Measurements from ENCODE around the gene SPAG7.

GRCh38 chr17:4934173-4934979, 33.2 kb downstream of the SPAG7 start:
- TF ChIP-seq POLR2AphosphoS5 (IDR thresholded peaks at IDR 0.05; ENCODE audit: low read depth, low read length), result no peak; the same call in 1 of the 2 replicates
- TF ChIP-seq EZH2 (IDR thresholded peaks at IDR 0.05), result no peak
- TF ChIP-seq EZH2phosphoT487 (IDR thresholded peaks at IDR 0.05; ENCODE audit: borderline replicate concordance), result no peak

Measured in HCT116 (cell line).